HEK293 (cell line): Measurements from ENCODE around the gene KLHL15.

Source experiments
- GLIS2 ChIP-seq: fragments of 450-650 bp; formaldehyde crosslinking; IDR thresholded peaks from 2 replicates; pipeline ENCODE4 v1.5.1; 2016; ENCODE audit warnings: missing biosample characterization, missing genetic modification characterization
- HOXC10 ChIP-seq: sonication (generic); formaldehyde crosslinking; IDR thresholded peaks from 2 replicates; pipeline ENCODE4 v1.8.1; 2023; ENCODE audit warnings: mild to moderate bottlenecking, missing genetic modification reagents
- KLF7 ChIP-seq: fragments of 450-650 bp; formaldehyde crosslinking; IDR thresholded peaks from 2 replicates; pipeline ENCODE4 v1.5.1; 2016; ENCODE audit warnings: missing biosample characterization, missing genetic modification characterization, borderline replicate concordance
- KLF8 ChIP-seq: fragments of 450-650 bp; formaldehyde crosslinking; IDR thresholded peaks from 2 replicates; pipeline ENCODE4 v1.5.1; 2016; ENCODE audit warnings: missing biosample characterization, missing genetic modification characterization
- KLF9 ChIP-seq: fragments of 450-650 bp; formaldehyde crosslinking; IDR thresholded peaks from 2 replicates; pipeline ENCODE4 v1.5.1; 2016; ENCODE audit warnings: missing biosample characterization, missing genetic modification characterization, low read depth
- MYNN ChIP-seq: fragments of 450-650 bp; formaldehyde crosslinking; IDR thresholded peaks from 2 replicates; pipeline ENCODE4 v1.5.1; 2016; ENCODE audit warnings: missing biosample characterization, missing genetic modification characterization, borderline replicate concordance
- SP2 ChIP-seq: fragments of 450-650 bp; formaldehyde crosslinking; IDR thresholded peaks from 2 replicates; pipeline ENCODE4 v1.5.1; 2016; ENCODE audit warnings: missing biosample characterization, missing genetic modification characterization
- TCF7L2 ChIP-seq: IDR thresholded peaks from 2 replicates; pipeline ENCODE4 v1.6.1; 2011; ENCODE audit warnings: low read depth, mild to moderate bottlenecking, inconsistent platforms, low read length, moderate library complexity, borderline replicate concordance
- YY1 ChIP-seq: fragments of 450-650 bp; formaldehyde crosslinking; IDR thresholded peaks from 2 replicates; pipeline ENCODE4 v1.5.1; 2018; ENCODE audit warnings: missing biosample characterization, missing genetic modification characterization
- ZBTB21 ChIP-seq: fragments of 450-650 bp; formaldehyde crosslinking; IDR thresholded peaks from 2 replicates; pipeline ENCODE4 v1.5.1; 2017; ENCODE audit warnings: missing biosample characterization, missing genetic modification characterization
- ZBTB7A ChIP-seq: fragments of 450-650 bp; formaldehyde crosslinking; IDR thresholded peaks from 2 replicates; pipeline ENCODE4 v1.5.1; 2016; ENCODE audit warnings: low read depth, missing biosample characterization, missing genetic modification characterization
- ZBTB8A ChIP-seq: fragments of 450-650 bp; formaldehyde crosslinking; IDR thresholded peaks from 2 replicates; pipeline ENCODE4 v1.5.1; 2016; ENCODE audit warnings: missing biosample characterization, missing genetic modification characterization
- ZIC2 ChIP-seq: fragments of 450-650 bp; formaldehyde crosslinking; IDR thresholded peaks from 2 replicates; pipeline ENCODE4 v1.5.1; 2016; ENCODE audit warnings: missing biosample characterization, missing genetic modification characterization
- ZNF10 ChIP-seq: fragments of 450-650 bp; formaldehyde crosslinking; IDR thresholded peaks from 2 replicates; pipeline ENCODE4 v1.5.1; 2017; ENCODE audit warnings: missing biosample characterization, missing genetic modification characterization
- ZNF184 ChIP-seq: fragments of 450-650 bp; IDR thresholded peaks from 2 replicates; pipeline ENCODE4 v1.5.1; 2018; ENCODE audit warnings: missing biosample characterization, mild to moderate bottlenecking, missing genetic modification characterization
- ZNF214 ChIP-seq: fragments of 450-650 bp; formaldehyde crosslinking; IDR thresholded peaks from 2 replicates; pipeline ENCODE4 v1.5.1; 2017; ENCODE audit warnings: missing biosample characterization, mild to moderate bottlenecking, missing genetic modification characterization, borderline replicate concordance
- ZNF239 ChIP-seq: fragments of 450-650 bp; formaldehyde crosslinking; IDR thresholded peaks from 2 replicates; pipeline ENCODE4 v1.5.1; 2016; ENCODE audit warnings: missing biosample characterization, missing genetic modification characterization
- ZNF404 ChIP-seq: fragments of 450-650 bp; formaldehyde crosslinking; IDR thresholded peaks from 2 replicates; pipeline ENCODE4 v1.5.1; 2017; ENCODE audit warnings: missing biosample characterization, missing genetic modification characterization
- ZNF48 ChIP-seq: fragments of 450-650 bp; formaldehyde crosslinking; IDR thresholded peaks from 2 replicates; pipeline ENCODE4 v1.5.1; 2016; ENCODE audit warnings: missing biosample characterization, missing genetic modification characterization
- ZNF514 ChIP-seq: fragments of 450-650 bp; formaldehyde crosslinking; IDR thresholded peaks from 2 replicates; pipeline ENCODE4 v1.5.1; 2016; ENCODE audit warnings: missing biosample characterization, missing genetic modification characterization
- ZNF548 ChIP-seq: fragments of 450-650 bp; formaldehyde crosslinking; IDR thresholded peaks from 2 replicates; pipeline ENCODE4 v1.5.1; 2016; ENCODE audit warnings: missing biosample characterization, missing genetic modification characterization
- ZNF596 ChIP-seq: fragments of 450-650 bp; IDR thresholded peaks from 2 replicates; pipeline ENCODE4 v1.5.0; 2018; ENCODE audit warnings: missing biosample characterization, mild to moderate bottlenecking, missing genetic modification characterization, moderate library complexity
- ZNF600 ChIP-seq: fragments of 450-650 bp; formaldehyde crosslinking; IDR thresholded peaks from 2 replicates; pipeline ENCODE4 v1.5.1; 2016; ENCODE audit warnings: missing biosample characterization, missing genetic modification characterization
- ZNF610 ChIP-seq: fragments of 450-650 bp; formaldehyde crosslinking; IDR thresholded peaks from 2 replicates; pipeline ENCODE4 v1.5.1; 2016; ENCODE audit warnings: missing biosample characterization, missing genetic modification characterization, borderline replicate concordance
- ZNF654 ChIP-seq: fragments of 450-650 bp; formaldehyde crosslinking; IDR thresholded peaks from 2 replicates; pipeline ENCODE4 v1.5.1; 2016; ENCODE audit warnings: low read depth, missing biosample characterization, missing genetic modification characterization
- ZNF660 ChIP-seq: fragments of 450-650 bp; IDR thresholded peaks from 2 replicates; pipeline ENCODE4 v1.5.1; 2018; ENCODE audit warnings: missing biosample characterization, mild to moderate bottlenecking, missing genetic modification characterization
- ZNF777 ChIP-seq: fragments of 450-650 bp; formaldehyde crosslinking; IDR thresholded peaks from 2 replicates; pipeline ENCODE4 v1.5.1; 2017; ENCODE audit warnings: missing biosample characterization, missing genetic modification characterization, borderline replicate concordance
- TF ChIP-seq, protein P1 (sequence below): fragments of 450-650 bp; formaldehyde crosslinking; IDR thresholded peaks from 2 replicates; pipeline ENCODE4 v1.5.1; 2016; ENCODE audit warnings: missing biosample characterization, missing genetic modification characterization
- TF ChIP-seq, protein P2 (sequence below): fragments of 450-650 bp; formaldehyde crosslinking; IDR thresholded peaks from 2 replicates; pipeline ENCODE4 v1.5.1; 2016; ENCODE audit warnings: missing biosample characterization, missing genetic modification characterization
- TF ChIP-seq, protein P3 (sequence below): fragments of 450-650 bp; formaldehyde crosslinking; IDR thresholded peaks from 2 replicates; pipeline ENCODE4 v1.5.1; 2016; ENCODE audit warnings: missing biosample characterization, missing genetic modification characterization
- TF ChIP-seq, protein P4 (sequence below): fragments of 450-650 bp; formaldehyde crosslinking; conservative IDR thresholded peaks from 2 replicates; pipeline ENCODE4 v1.5.1; 2016; ENCODE audit warnings: low read depth, missing biosample characterization, missing genetic modification characterization
- TF ChIP-seq, protein P5 (sequence below): sonication (generic); formaldehyde crosslinking; IDR thresholded peaks from 2 replicates; pipeline ENCODE4 v1.8.1; 2022; ENCODE audit warnings: mild to moderate bottlenecking, moderate library complexity, missing genetic modification reagents

The KLHL15 gene

DNA sequence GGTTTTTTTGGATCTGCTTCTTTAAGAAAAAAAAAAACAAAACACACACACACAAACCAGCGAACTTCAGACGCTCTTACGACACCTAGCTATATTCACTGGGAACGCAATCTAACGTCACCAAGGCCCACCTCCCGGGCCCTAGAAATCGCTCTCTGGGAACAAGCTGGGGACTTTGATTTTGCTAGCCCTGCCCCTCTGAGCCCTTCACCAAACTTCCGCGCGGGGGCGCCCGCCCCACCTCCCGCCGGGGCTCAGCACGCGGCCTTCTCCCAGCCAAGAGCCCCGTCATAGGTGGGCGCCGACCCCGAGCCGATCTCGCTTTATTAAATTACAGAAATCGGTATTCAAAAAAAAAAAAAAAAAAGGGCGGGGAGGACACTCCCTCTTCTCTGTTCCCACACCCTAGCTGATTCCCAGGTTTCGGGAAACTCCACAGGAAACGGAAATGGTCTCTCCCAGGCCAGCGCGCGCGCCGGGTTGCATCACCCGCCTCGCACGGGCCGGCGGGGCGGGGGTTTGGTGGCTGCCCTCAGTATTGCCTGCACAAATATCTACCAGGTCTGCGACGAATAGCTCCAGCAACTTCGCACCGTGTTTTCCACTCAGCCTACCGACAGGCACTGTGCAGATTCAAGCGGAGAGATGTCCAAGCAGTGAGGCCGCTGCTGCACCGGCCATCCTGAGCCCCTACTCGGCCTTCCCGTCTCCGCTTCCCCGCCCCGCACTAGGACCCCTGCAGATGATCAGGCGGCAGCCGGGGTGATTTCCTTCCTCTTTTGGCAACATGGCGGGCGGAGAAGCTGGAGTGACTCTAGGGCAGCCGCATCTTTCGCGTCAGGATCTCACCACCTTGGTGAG lies 27.4 kb upstream of the KLHL15 start, which contains the start of gene EIF2S3 (continued):
- no peak for TF ChIP-seq ZNF777 (tag by site-specific recombination)
- peak; percentile 54 for TF ChIP-seq ZNF654 (tag by site-specific recombination)
- TF ChIP-seq, protein P1, sequence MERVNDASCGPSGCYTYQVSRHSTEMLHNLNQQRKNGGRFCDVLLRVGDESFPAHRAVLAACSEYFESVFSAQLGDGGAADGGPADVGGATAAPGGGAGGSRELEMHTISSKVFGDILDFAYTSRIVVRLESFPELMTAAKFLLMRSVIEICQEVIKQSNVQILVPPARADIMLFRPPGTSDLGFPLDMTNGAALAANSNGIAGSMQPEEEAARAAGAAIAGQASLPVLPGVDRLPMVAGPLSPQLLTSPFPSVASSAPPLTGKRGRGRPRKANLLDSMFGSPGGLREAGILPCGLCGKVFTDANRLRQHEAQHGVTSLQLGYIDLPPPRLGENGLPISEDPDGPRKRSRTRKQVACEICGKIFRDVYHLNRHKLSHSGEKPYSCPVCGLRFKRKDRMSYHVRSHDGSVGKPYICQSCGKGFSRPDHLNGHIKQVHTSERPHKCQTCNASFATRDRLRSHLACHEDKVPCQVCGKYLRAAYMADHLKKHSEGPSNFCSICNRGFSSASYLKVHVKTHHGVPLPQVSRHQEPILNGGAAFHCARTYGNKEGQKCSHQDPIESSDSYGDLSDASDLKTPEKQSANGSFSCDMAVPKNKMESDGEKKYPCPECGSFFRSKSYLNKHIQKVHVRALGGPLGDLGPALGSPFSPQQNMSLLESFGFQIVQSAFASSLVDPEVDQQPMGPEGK (tag by site-specific recombination) = peak; percentile 94
- TF ChIP-seq, protein P2, sequence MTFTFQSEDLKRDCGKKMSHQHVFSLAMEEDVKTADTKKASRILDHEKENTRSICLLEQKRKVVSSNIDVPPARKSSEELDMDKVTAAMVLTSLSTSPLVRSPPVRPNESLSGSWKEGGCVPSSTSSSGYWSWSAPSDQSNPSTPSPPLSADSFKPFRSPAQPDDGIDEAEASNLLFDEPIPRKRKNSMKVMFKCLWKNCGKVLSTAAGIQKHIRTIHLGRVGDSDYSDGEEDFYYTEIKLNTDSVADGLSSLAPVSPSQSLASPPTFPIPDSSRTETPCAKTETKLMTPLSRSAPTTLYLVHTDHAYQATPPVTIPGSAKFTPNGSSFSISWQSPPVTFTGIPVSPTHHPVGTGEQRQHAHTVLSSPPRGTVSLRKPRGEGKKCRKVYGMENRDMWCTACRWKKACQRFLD (tag by site-specific recombination) = no peak
- TF ChIP-seq KLF8 (tag by site-specific recombination) = peak; percentile 99
- TF ChIP-seq ZNF610 (tag by site-specific recombination) = peak; percentile 71
- TF ChIP-seq ZNF239 = 0 out of 2 replicates have a peak, but pooled peaks have one; percentile 10
- peak; percentile 6; the same call in 1 of the 2 replicates for TF ChIP-seq ZNF10
- peak; percentile 76 for TF ChIP-seq ZBTB21
- TF ChIP-seq HOXC10 (CRISPR knock-in tag) = 0 out of 2 replicates have a peak, but pooled peaks have one; percentile 70
- TF ChIP-seq ZNF600 = no peak
- TF ChIP-seq, protein P3, sequence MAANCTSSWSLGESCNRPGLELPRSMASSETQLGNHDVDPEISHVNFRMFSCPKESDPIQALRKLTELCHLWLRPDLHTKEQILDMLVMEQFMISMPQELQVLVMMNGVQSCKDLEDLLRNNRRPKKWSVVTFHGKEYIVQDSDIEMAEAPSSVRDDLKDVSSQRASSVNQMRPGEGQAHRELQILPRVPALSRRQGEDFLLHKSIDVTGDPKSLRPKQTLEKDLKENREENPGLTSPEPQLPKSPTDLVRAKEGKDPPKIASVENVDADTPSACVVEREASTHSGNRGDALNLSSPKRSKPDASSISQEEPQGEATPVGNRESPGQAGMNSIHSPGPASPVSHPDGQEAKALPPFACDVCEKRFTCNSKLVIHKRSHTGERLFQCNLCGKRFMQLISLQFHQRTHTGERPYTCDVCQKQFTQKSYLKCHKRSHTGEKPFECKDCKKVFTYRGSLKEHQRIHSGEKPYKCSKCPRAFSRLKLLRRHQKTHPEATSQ (tag by site-specific recombination) = no peak
- TF ChIP-seq ZNF548 (tag by site-specific recombination) = no peak
- TF ChIP-seq KLF7 (tag by site-specific recombination) = peak; percentile 96
- peak; percentile 65 for TF ChIP-seq ZNF660 (tag by site-specific recombination)
- TF ChIP-seq MYNN (tag by site-specific recombination) = peak; percentile 84
- peak; percentile 59; the same call in 1 of the 2 replicates for TF ChIP-seq ZNF184
- peak; percentile 81 for TF ChIP-seq YY1 (tag by site-specific recombination)
- no peak for TF ChIP-seq ZNF48 (tag by site-specific recombination)
- TF ChIP-seq ZNF214 (tag by site-specific recombination) = no peak
- TF ChIP-seq GLIS2 (tag by site-specific recombination) = peak; percentile 83
- peak; percentile 83 for TF ChIP-seq KLF9 (tag by site-specific recombination)
- TF ChIP-seq SP2 = peak; percentile 89
- TF ChIP-seq ZIC2 (tag by site-specific recombination) = peak; percentile 81
- TF ChIP-seq, protein P4, sequence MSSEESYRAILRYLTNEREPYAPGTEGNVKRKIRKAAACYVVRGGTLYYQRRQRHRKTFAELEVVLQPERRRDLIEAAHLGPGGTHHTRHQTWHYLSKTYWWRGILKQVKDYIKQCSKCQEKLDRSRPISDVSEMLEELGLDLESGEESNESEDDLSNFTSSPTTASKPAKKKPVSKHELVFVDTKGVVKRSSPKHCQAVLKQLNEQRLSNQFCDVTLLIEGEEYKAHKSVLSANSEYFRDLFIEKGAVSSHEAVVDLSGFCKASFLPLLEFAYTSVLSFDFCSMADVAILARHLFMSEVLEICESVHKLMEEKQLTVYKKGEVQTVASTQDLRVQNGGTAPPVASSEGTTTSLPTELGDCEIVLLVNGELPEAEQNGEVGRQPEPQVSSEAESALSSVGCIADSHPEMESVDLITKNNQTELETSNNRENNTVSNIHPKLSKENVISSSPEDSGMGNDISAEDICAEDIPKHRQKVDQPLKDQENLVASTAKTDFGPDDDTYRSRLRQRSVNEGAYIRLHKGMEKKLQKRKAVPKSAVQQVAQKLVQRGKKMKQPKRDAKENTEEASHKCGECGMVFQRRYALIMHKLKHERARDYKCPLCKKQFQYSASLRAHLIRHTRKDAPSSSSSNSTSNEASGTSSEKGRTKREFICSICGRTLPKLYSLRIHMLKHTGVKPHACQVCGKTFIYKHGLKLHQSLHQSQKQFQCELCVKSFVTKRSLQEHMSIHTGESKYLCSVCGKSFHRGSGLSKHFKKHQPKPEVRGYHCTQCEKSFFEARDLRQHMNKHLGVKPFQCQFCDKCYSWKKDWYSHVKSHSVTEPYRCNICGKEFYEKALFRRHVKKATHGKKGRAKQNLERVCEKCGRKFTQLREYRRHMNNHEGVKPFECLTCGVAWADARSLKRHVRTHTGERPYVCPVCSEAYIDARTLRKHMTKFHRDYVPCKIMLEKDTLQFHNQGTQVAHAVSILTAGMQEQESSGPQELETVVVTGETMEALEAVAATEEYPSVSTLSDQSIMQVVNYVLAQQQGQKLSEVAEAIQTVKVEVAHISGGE = peak; percentile 93
- peak; percentile 17; the same call in 1 of the 2 replicates for TF ChIP-seq ZBTB7A (tag by site-specific recombination)
- TF ChIP-seq, protein P5, sequence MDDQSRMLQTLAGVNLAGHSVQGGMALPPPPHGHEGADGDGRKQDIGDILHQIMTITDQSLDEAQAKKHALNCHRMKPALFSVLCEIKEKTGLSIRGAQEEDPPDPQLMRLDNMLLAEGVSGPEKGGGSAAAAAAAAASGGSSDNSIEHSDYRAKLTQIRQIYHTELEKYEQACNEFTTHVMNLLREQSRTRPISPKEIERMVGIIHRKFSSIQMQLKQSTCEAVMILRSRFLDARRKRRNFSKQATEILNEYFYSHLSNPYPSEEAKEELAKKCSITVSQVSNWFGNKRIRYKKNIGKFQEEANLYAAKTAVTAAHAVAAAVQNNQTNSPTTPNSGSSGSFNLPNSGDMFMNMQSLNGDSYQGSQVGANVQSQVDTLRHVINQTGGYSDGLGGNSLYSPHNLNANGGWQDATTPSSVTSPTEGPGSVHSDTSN = peak; percentile 85; the same call in 1 of the 2 replicates
- TF ChIP-seq ZBTB8A = peak; percentile 86
- no peak for TF ChIP-seq ZNF404
- TF ChIP-seq ZNF514 (tag by site-specific recombination) = no peak
- TF ChIP-seq ZNF596 (tag by site-specific recombination) = no peak
- TF ChIP-seq TCF7L2 = no peak
